Adrenal gland (tissue), 5 donors: ENCODE data around the gene HOXD11.

Source experiments
- POLR2A ChIP-seq, 2 donors: fragments of 450-650 bp; IDR thresholded peaks; one replicate each; pipeline ENCODE4 v1.6.1; 2017; ENCODE audit warnings: antibody characterized with exemption in 2 of 2, mild to moderate bottlenecking in 2 of 2, moderate library complexity in 1 of 2
- TF ChIP-seq, protein P1 (sequence below), 6 experiments: fragments of 450-650 bp in 4 of 6; fragments of 200-600 bp in 2 of 6; sonication (generic) in 1 of 6; IDR thresholded peaks; 1 replicate in 5 of 6; 2 replicates in 1 of 6; pipeline versions ENCODE4 v1.5.1 to v1.8.0; 2016 to 2021; ENCODE audit warnings: antibody characterized with exemption in 6 of 6, mild to moderate bottlenecking in 2 of 6, moderate library complexity in 1 of 6
- donor health status: DM: no; HTN: no; CAD: no.

DNA sequence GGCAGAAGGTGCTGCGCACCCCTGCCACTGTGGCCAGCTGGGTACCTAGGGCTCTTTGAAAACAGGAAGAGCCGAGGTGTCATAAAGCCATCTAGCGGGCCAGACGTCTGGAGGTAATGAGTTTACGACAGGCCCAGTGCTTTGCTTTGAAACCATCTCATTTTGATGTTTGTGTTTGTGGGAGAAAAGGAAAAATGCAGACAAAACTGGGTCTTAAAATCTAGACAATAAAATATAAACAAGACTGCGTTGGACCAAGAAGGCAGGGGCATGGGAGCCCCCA, 18.6 kb downstream of the HOXD11 start:
- TF ChIP-seq, protein P1, sequence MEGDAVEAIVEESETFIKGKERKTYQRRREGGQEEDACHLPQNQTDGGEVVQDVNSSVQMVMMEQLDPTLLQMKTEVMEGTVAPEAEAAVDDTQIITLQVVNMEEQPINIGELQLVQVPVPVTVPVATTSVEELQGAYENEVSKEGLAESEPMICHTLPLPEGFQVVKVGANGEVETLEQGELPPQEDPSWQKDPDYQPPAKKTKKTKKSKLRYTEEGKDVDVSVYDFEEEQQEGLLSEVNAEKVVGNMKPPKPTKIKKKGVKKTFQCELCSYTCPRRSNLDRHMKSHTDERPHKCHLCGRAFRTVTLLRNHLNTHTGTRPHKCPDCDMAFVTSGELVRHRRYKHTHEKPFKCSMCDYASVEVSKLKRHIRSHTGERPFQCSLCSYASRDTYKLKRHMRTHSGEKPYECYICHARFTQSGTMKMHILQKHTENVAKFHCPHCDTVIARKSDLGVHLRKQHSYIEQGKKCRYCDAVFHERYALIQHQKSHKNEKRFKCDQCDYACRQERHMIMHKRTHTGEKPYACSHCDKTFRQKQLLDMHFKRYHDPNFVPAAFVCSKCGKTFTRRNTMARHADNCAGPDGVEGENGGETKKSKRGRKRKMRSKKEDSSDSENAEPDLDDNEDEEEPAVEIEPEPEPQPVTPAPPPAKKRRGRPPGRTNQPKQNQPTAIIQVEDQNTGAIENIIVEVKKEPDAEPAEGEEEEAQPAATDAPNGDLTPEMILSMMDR (IDR thresholded peaks at IDR 0.05), result no peak
- TF ChIP-seq POLR2A (IDR thresholded peaks at IDR 0.05), result no peak
